HepG2 (cell line): Measurements from ENCODE around the gene ZBTB21.

Source experiments
- CERS6 ChIP-seq: sonication (generic); formaldehyde crosslinking; IDR thresholded peaks from 2 replicates; pipeline ENCODE4 v1.5.0; 2020; ENCODE audit warnings: missing genetic modification reagents
- MYC ChIP-seq: sonication (generic); formaldehyde crosslinking; IDR thresholded peaks from 2 replicates; pipeline ENCODE4 v1.9.0; 2021; ENCODE audit warnings: missing genetic modification reagents, borderline replicate concordance

GRCh38 chr21:42032968-42033367, 22.8 kb upstream of the ZBTB21 start:
- TF ChIP-seq CERS6 = no peak
- no peak for TF ChIP-seq MYC (CRISPR knock-in tag)
